Duodenal mucosa (tissue), 2 donors: ENCODE data around the gene FILIP1L.

Experiments used
- H3K27ac ChIP-seq: one replicate; pipeline ENCODE4 v1.7.0; 2013; ENCODE audit warnings: low read depth, low read length
- H3K27me3 ChIP-seq, 2 donors: one replicate each; pipeline ENCODE4 v1.7.0; 2013; ENCODE audit warnings: low read length in 2 of 2, control low read depth in 1 of 2; ENCODE audit not compliant: insufficient read depth in 2 of 2, control insufficient read depth in 1 of 2
- H3K36me3 ChIP-seq, 2 donors: one replicate each; pipeline ENCODE4 v1.7.0; 2013; ENCODE audit warnings: low read length in 2 of 2, control low read depth in 1 of 2; ENCODE audit not compliant: insufficient read depth in 2 of 2, control insufficient read depth in 1 of 2
- H3K4me1 ChIP-seq, 2 donors: one replicate each; pipeline ENCODE4 v1.7.0; 2013; ENCODE audit warnings: low read length in 2 of 2, control low read depth in 1 of 2; ENCODE audit not compliant: insufficient read depth in 2 of 2, control insufficient read depth in 1 of 2
- H3K4me3 ChIP-seq, 2 donors: one replicate each; pipeline ENCODE4 v1.7.0; 2013; ENCODE audit warnings: low read length in 2 of 2, low read depth in 1 of 2
- H3K9ac ChIP-seq, 2 donors: one replicate each; pipeline ENCODE4 v1.7.0; 2013; ENCODE audit warnings: low read length in 2 of 2, low read depth in 1 of 2
- H3K9me3 ChIP-seq, 2 donors: one replicate each; pipeline ENCODE4 v1.7.0; 2013; ENCODE audit warnings: low read length in 2 of 2, control low read depth in 1 of 2; ENCODE audit not compliant: control insufficient read depth in 1 of 2

Gene FILIP1L

GRCh38 chr3:100076731-100077529, 37.4 kb downstream of the FILIP1L start:
- Histone ChIP-seq H3K27me3 (no peaks in the 10 kb centered on the region), H3K4me3 (no peak overlapping the region), H3K36me3 (no peaks in the 10 kb centered on the region), H3K9me3 (no peaks in the 10 kb centered on the region), H3K27ac (no peak overlapping the region), H3K9ac (no peak overlapping the region), H3K4me1 (peaks cover 21 to 34% of the 10 kb centered on the region in 2 donors)

GRCh38 chr3:100075851-100076730, 38.2 kb downstream of the FILIP1L start:
- Histone ChIP-seq H3K4me3 (no peak overlapping the region), H3K27ac (no peak overlapping the region), H3K9me3 (no peaks in the 10 kb centered on the region), H3K27me3 (no peaks in the 10 kb centered on the region), H3K4me1 (peaks cover 26 to 39% of the 10 kb centered on the region in 2 donors), H3K9ac (no peak overlapping the region), H3K36me3 (no peaks in the 10 kb centered on the region)

- H3K27ac ChIP-seq = no peak overlapping the region
- no peak overlapping the region for H3K4me3 ChIP-seq
- no peaks in the 10 kb centered on the region for H3K27me3 ChIP-seq
- no peak overlapping the region for H3K9ac ChIP-seq
- H3K9me3 ChIP-seq = no peaks in the 10 kb centered on the region
- H3K4me1 ChIP-seq = peaks cover 26 to 40% of the 10 kb centered on the region in 2 donors
- H3K36me3 ChIP-seq = no peaks in the 10 kb centered on the region
Measured at GRCh38 chr3:100075196-100075595, 39.1 kb downstream of the FILIP1L start.

- Histone ChIP-seq H3K9ac (peak overlapping the region in 1 of 2 donors; percentile 22), H3K9me3 (no peaks in the 10 kb centered on the region), H3K4me1 (peaks cover 30 to 48% of the 10 kb centered on the region in 2 donors), H3K4me3 (peak overlapping the region in 1 of 2 donors; percentile 5), H3K36me3 (no peaks in the 10 kb centered on the region), H3K27me3 (no peaks in the 10 kb centered on the region), H3K27ac (peak overlapping the region; percentile 64)
Measured at GRCh38 chr3:100073714-100074307, 40.5 kb downstream of the FILIP1L start.

- Histone ChIP-seq H3K4me1 (peaks cover 31 to 48% of the 10 kb centered on the region in 2 donors), H3K9me3 (no peaks in the 10 kb centered on the region), H3K27ac (peak overlapping the region; percentile 64), H3K9ac (peak overlapping the region in 1 of 2 donors; percentile 22), H3K4me3 (peak overlapping the region in 1 of 2 donors; percentile 5), H3K36me3 (no peaks in the 10 kb centered on the region), H3K27me3 (no peaks in the 10 kb centered on the region)
Measured at GRCh38 chr3:100073049-100073713, 41.1 kb downstream of the FILIP1L start.

GRCh38 chr3:100072326-100073048, 41.8 kb downstream of the FILIP1L start:
- Histone ChIP-seq H3K9me3 (no peaks in the 10 kb centered on the region), H3K9ac (no peak overlapping the region), H3K36me3 (no peaks in the 10 kb centered on the region), H3K27me3 (no peaks in the 10 kb centered on the region), H3K4me1 (peaks cover 36 to 47% of the 10 kb centered on the region in 2 donors), H3K4me3 (no peak overlapping the region), H3K27ac (no peak overlapping the region)

GRCh38 chr3:100069472-100069871, 44.8 kb downstream of the FILIP1L start:
- Histone ChIP-seq H3K9ac (no peak overlapping the region), H3K9me3 (no peaks in the 10 kb centered on the region), H3K27ac (no peak overlapping the region)

GRCh38 chr3:100068826-100069225, 45.5 kb downstream of the FILIP1L start:
- H3K9ac ChIP-seq = no peak overlapping the region
- H3K9me3 ChIP-seq = no peaks in the 10 kb centered on the region
- peaks cover 21 to 35% of the 10 kb centered on the region in 2 donors for H3K4me1 ChIP-seq
- H3K27ac ChIP-seq = no peak overlapping the region
- no peaks in the 10 kb centered on the region for H3K36me3 ChIP-seq
- no peaks in the 10 kb centered on the region for H3K27me3 ChIP-seq
- H3K4me3 ChIP-seq = no peak overlapping the region

More at GRCh38 chr3:100069472-100069871, 44.8 kb downstream of the FILIP1L start:
- H3K4me3 ChIP-seq = no peak overlapping the region
- no peaks in the 10 kb centered on the region for H3K27me3 ChIP-seq
- H3K36me3 ChIP-seq = no peaks in the 10 kb centered on the region
- peaks cover 21 to 35% of the 10 kb centered on the region in 2 donors for H3K4me1 ChIP-seq

GRCh38 chr3:100067589-100067988, 46.7 kb downstream of the FILIP1L start:
- peaks cover 21 to 27% of the 10 kb centered on the region in 2 donors for H3K4me1 ChIP-seq
- no peaks in the 10 kb centered on the region for H3K27me3 ChIP-seq
- H3K27ac ChIP-seq = no peak overlapping the region
- H3K9me3 ChIP-seq = no peaks in the 10 kb centered on the region
- H3K4me3 ChIP-seq = no peak overlapping the region
- H3K36me3 ChIP-seq = no peaks in the 10 kb centered on the region
- no peak overlapping the region for H3K9ac ChIP-seq
